ENCODE results near the gene KSR2. TPM values are rescaled to one million over a fixed set of nuclear protein-coding genes. Genes with fewer than 3 reads are reported as not detected.

The KSR2 gene
- total RNA-seq, 1 donor from 2014 or later: 0.69 TPM

DNA sequence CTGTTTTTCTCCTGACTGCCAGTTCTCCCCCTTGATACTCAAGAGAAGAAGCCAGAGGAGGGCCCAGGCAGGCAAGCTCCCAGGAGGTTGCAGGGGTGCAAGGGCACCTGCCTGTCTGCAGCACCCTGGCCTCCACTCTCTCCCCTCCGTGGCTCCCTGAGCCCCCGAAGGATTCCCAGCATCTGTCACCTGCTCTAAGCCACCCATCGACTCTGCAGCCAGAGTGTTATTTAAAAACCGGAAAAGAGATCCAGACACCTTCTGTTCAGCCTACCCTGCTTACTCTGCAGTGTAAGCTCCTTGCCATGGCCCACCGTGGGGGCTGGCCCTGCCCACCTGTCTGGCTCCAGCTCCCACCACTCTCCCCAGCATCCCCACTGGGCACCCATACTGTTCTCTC, 121.4 kb downstream of the KSR2 start:
- H3K4me1 Mint-ChIP-seq: no peaks in the 10 kb centered on the region
- no peaks in the 10 kb centered on the region for H3K36me3 Mint-ChIP-seq
- H3K27ac Mint-ChIP-seq: no peak overlapping the region
- DNase-seq (ENCODE audit: low spot score in 2 of 2, unreplicated experiment in 2 of 2): no peak
- H3K4me3 Mint-ChIP-seq: no peak overlapping the region
- peaks cover 10% of the 10 kb centered on the region for H3K9me3 Mint-ChIP-seq
- peaks cover 64% of the 10 kb centered on the region for H3K27me3 Mint-ChIP-seq (ENCODE audit: low read depth)
- TF ChIP-seq CTCF (IDR thresholded peaks at IDR 0.05; ENCODE audit: unreplicated experiment): no peak

DNA sequence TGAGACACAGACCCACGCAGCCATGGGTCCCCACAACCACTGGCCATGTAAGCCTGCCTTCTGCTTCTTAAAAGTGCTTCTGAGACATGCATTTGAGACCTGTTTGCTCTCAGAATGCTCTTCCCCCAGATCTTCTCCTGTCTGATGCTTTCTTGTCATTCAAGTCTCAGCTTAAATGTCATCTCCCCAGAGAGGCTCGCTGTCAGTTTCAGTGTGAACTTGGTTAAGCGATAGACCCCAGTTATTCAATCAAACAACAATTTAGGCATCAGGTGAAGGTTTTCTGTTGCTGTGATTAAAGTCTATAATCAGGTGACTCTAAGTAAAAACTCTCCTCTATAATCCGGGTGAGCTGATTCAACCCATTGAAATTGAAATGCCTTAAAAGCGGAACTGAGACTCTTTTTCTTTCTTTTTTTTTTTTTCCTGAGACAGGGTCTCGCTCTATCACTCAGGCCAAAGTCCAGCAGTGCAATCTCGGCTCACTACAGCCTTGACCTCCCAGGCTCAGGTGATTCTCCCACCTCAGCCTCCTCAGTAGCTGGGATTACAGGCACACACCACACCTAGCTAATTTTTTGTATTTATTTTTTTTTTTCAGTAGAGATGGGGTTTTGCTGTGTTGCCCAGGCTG, 123.4 kb downstream of the KSR2 start:
- no peaks in the 10 kb centered on the region for H3K4me1 Mint-ChIP-seq
- H3K36me3 Mint-ChIP-seq: no peaks in the 10 kb centered on the region
- TF ChIP-seq CTCF (IDR thresholded peaks at IDR 0.05; ENCODE audit: unreplicated experiment): no peak
- DNase-seq (ENCODE audit: low spot score in 2 of 2, unreplicated experiment in 2 of 2): no peak
- no peak overlapping the region for H3K27ac Mint-ChIP-seq
- H3K9me3 Mint-ChIP-seq: peaks cover 10% of the 10 kb centered on the region
- no peak overlapping the region for H3K4me3 Mint-ChIP-seq
- peaks cover 74% of the 10 kb centered on the region for H3K27me3 Mint-ChIP-seq (ENCODE audit: low read depth)

- H3K9me3 Mint-ChIP-seq: peaks cover 10% of the 10 kb centered on the region
- H3K4me1 Mint-ChIP-seq: no peaks in the 10 kb centered on the region
- no peaks in the 10 kb centered on the region for H3K36me3 Mint-ChIP-seq
- H3K27ac Mint-ChIP-seq: no peak overlapping the region
- H3K4me3 Mint-ChIP-seq: no peak overlapping the region
- no peak for DNase-seq (ENCODE audit: low spot score in 2 of 2, unreplicated experiment in 2 of 2)
- TF ChIP-seq CTCF (IDR thresholded peaks at IDR 0.05; ENCODE audit: unreplicated experiment): no peak
- H3K27me3 Mint-ChIP-seq (ENCODE audit: low read depth): peaks cover 69% of the 10 kb centered on the region
These were observed 124.5 kb downstream of the KSR2 start for GRCh38 chr12:117844114-117844830.

DNA sequence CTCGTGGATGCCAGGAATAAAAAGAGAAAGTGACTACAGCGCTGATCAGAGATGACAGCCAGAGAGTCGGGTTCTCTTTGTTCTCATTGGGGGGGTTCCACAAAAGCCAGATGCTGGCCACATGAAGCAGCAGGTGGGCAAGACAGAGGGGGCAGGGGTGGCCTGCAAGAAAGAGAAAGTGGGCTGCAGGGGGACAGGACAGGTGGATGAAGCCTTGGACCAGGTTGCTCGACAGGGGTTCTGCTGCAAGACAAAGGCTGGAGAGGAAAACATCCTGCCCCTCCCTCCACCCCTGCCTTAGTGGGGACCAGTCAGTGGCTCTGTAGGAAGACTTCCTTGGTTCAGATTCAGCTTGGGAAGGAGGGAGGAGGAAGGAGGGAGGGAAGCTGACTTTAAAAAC, 126.2 kb downstream of the KSR2 start:
- Mint-ChIP-seq H3K4me1 (no peaks in the 10 kb centered on the region), H3K27me3 (ENCODE audit: low read depth) (peaks cover 62% of the 10 kb centered on the region), H3K27ac (no peak overlapping the region), H3K4me3 (no peak overlapping the region), H3K9me3 (peaks cover 10% of the 10 kb centered on the region), H3K36me3 (no peaks in the 10 kb centered on the region)
- TF ChIP-seq CTCF (IDR thresholded peaks at IDR 0.05; ENCODE audit: unreplicated experiment): no peak
- DNase-seq (ENCODE audit: low spot score in 2 of 2, unreplicated experiment in 2 of 2): no peak

DNA sequence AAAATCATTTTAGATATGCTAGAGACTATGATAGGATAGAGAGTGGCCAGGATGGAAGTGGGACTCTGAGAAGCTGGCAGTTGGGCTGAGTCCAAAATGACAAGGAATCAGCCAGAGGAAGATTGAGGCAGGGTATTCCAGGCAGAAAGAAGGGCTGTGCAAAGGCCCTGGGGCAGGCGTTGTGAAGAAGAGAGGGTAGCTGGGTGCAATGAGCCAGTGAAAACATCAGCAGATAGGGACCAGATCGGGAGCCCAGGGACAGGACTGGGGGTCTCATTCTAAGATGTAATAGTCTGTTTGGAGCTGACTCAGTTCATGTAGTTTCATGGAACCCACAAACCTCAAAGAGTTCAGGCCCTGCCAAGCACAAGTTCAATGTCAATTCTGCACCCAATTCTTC, 126.6 kb downstream of the KSR2 start:
- Mint-ChIP-seq H3K36me3 (no peaks in the 10 kb centered on the region), H3K4me1 (no peaks in the 10 kb centered on the region), H3K9me3 (peaks cover 10% of the 10 kb centered on the region), H3K27ac (no peak overlapping the region), H3K4me3 (no peak overlapping the region), H3K27me3 (ENCODE audit: low read depth) (peaks cover 62% of the 10 kb centered on the region)
- TF ChIP-seq CTCF (IDR thresholded peaks at IDR 0.05; ENCODE audit: unreplicated experiment): no peak
- no peak for DNase-seq (ENCODE audit: low spot score in 2 of 2, unreplicated experiment in 2 of 2)
